IMR-90 (cell line): ENCODE results near the gene ZFAND5. TPM values are rescaled to one million over a fixed set of nuclear protein-coding genes. Genes with fewer than 3 reads are reported as not detected.

Source experiments
- ATAC-seq: fragments of 200-7000 bp; cut with Tn5 transposase; 2 replicates; pipeline ENCODE4 v1.9.1; 2020; ENCODE audit warnings: low read depth, mild to moderate bottlenecking, moderate library complexity
- BruUV-seq: library from RNA; stranded (reverse); fragments of 400-500 nt; replicated peaks from 2 replicates; lab custom pipeline; 2021; lab: Mats Ljungman, UMichigan
- CTCF ChIA-PET: fragments of 300-600 bp; formaldehyde crosslinking; extraction: SDS; loops from one replicate; lab custom pipeline; 2021; ENCODE audit warnings: antibody characterized with exemption; lab: Yijun Ruan, JAX
- POLR2A ChIA-PET: fragments of 300-600 bp; sonication (Branson Sonifier 250); formaldehyde crosslinking; loops from one replicate; lab custom pipeline; 2022; ENCODE audit warnings: antibody characterized with exemption; ENCODE audit not compliant: unreplicated experiment; lab: Charles Lee
- DNase-seq: peaks from one replicate; pipeline ENCODE4 v3.0.0; 2013
- H2AFZ ChIP-seq: replicated peaks from 2 replicates; pipeline ENCODE3; 2013; ENCODE audit warnings: low read length, mild to moderate bottlenecking; ENCODE audit not compliant: poor library complexity
- H2AK5ac ChIP-seq: 2 replicates; pipeline ENCODE4 v1.6.1; 2013; ENCODE audit warnings: low read depth, low read length, inconsistent platforms
- H2AK9ac ChIP-seq: replicated peaks from 2 replicates; pipeline ENCODE3; 2013; ENCODE audit warnings: mild to moderate bottlenecking, low read depth, low read length, moderate library complexity; ENCODE audit not compliant: poor library complexity
- H2BK120ac ChIP-seq: 2 replicates; pipeline ENCODE4 v1.6.1; 2013; ENCODE audit warnings: low read depth, low read length, inconsistent platforms
- H2BK15ac ChIP-seq: 3 replicates; pipeline ENCODE4 v1.6.1; 2013; ENCODE audit warnings: low read depth, low read length, inconsistent platforms
- H2BK20ac ChIP-seq: 2 replicates; pipeline ENCODE4 v1.6.1; 2013; ENCODE audit warnings: low read depth, mild to moderate bottlenecking, inconsistent platforms, low read length, moderate library complexity
- H2BK5ac ChIP-seq: 2 replicates; pipeline ENCODE4 v1.6.1; 2013; ENCODE audit warnings: mild to moderate bottlenecking, low read depth, low read length, inconsistent platforms; ENCODE audit not compliant: poor library complexity, severe bottlenecking
- H3K14ac ChIP-seq: replicated peaks from 2 replicates; pipeline ENCODE4 v1.6.1; 2013; ENCODE audit warnings: low read depth, low read length, inconsistent platforms
- H3K18ac ChIP-seq: 2 replicates; pipeline ENCODE4 v1.6.1; 2013; ENCODE audit warnings: low read depth, low read length, control low read depth
- H3K23ac ChIP-seq: 2 replicates; pipeline ENCODE4 v1.6.1; 2013; ENCODE audit warnings: low read depth, low read length, inconsistent platforms
- H3K27ac ChIP-seq: 2 replicates; pipeline ENCODE4 v1.5.1; 2013; ENCODE audit warnings: mild to moderate bottlenecking, control low read depth, low read length; ENCODE audit not compliant: insufficient read depth
- H3K27me3 ChIP-seq: 2 replicates; pipeline ENCODE4 v1.6.1; 2013; ENCODE audit warnings: low read length; ENCODE audit not compliant: control insufficient read depth, insufficient read depth
- H3K36me3 ChIP-seq: 2 replicates; pipeline ENCODE4 v1.6.1; 2013; ENCODE audit warnings: low read length, mixed read lengths; ENCODE audit not compliant: control insufficient read depth, insufficient read depth
- H3K4ac ChIP-seq: 2 replicates; pipeline ENCODE4 v1.6.1; 2013; ENCODE audit warnings: low read depth, low read length, inconsistent platforms
- H3K4me1 ChIP-seq: 2 replicates; pipeline ENCODE4 v1.6.1; 2013; ENCODE audit warnings: low read length, mixed read lengths; ENCODE audit not compliant: control insufficient read depth, insufficient read depth
- H3K4me2 ChIP-seq: 2 replicates; pipeline ENCODE4 v1.6.1; 2013; ENCODE audit warnings: low read depth, mild to moderate bottlenecking, control low read depth, low read length, moderate library complexity
- H3K4me3 ChIP-seq: 2 replicates; pipeline ENCODE4 v1.5.1; 2013; ENCODE audit warnings: low read depth, mild to moderate bottlenecking, control low read depth, low read length, moderate library complexity; ENCODE audit not compliant: insufficient read depth
- H3K56ac ChIP-seq: 2 replicates; pipeline ENCODE4 v1.6.1; 2013; ENCODE audit warnings: low read length, inconsistent platforms; ENCODE audit not compliant: insufficient read depth; ENCODE audit errors: extremely low read depth
- H3K79me1 ChIP-seq, 2 experiments: 2 replicates each; pipeline ENCODE4 v1.6.1; 2013; ENCODE audit warnings: low read length in 2 of 2, inconsistent platforms in 1 of 2, low read depth in 1 of 2
- H3K9ac ChIP-seq: 2 replicates; pipeline ENCODE4 v1.6.1; 2013; ENCODE audit warnings: low read depth, low read length, control low read depth
- H3K9me1 ChIP-seq: 2 replicates; pipeline ENCODE4 v1.6.1; 2013; ENCODE audit warnings: low read length, inconsistent platforms; ENCODE audit not compliant: insufficient read depth
- H3K9me3 ChIP-seq: 2 replicates; pipeline ENCODE4 v1.6.1; 2013; ENCODE audit warnings: low read length; ENCODE audit not compliant: control insufficient read depth, insufficient read depth
- H4K20me1 ChIP-seq: 2 replicates; pipeline ENCODE4 v1.6.1; 2013; ENCODE audit warnings: low read length, inconsistent platforms; ENCODE audit not compliant: insufficient read depth
- H4K5ac ChIP-seq: 2 replicates; pipeline ENCODE4 v1.6.1; 2013; ENCODE audit warnings: mild to moderate bottlenecking, low read depth, low read length, control low read depth
- H4K8ac ChIP-seq, 2 experiments: 2 replicates each; pipeline ENCODE4 v1.6.1; 2013; ENCODE audit warnings: low read depth in 2 of 2, low read length in 2 of 2, control low read depth in 1 of 2, inconsistent platforms in 1 of 2
- H4K91ac ChIP-seq: 2 replicates; pipeline ENCODE4 v1.6.1; 2013; ENCODE audit warnings: low read depth, low read length, inconsistent platforms; ENCODE audit not compliant: insufficient read depth
- BHLHE40 ChIP-seq: fragments of 150-350 bp; IDR thresholded peaks from 2 replicates; pipeline ENCODE4 v1.6.1; 2016; ENCODE audit warnings: mild to moderate bottlenecking, low read depth, low read length
- CEBPB ChIP-seq: IDR thresholded peaks from 2 replicates; pipeline ENCODE4 v1.6.1; 2012; ENCODE audit warnings: low read depth, low read length, improper control_type of control experiment
- CHD1 ChIP-seq: IDR thresholded peaks from 2 replicates; pipeline ENCODE4 v1.6.1; 2012; ENCODE audit warnings: low read depth, low read length, improper control_type of control experiment
- ELK1 ChIP-seq: fragments of 150-350 bp; IDR thresholded peaks from 2 replicates; pipeline ENCODE4 v1.6.1; 2016; ENCODE audit warnings: low read depth, mild to moderate bottlenecking, low read length, moderate library complexity, borderline replicate concordance
- FOS ChIP-seq: fragments of 150-350 bp; IDR thresholded peaks from 2 replicates; pipeline ENCODE4 v1.6.1; 2016; ENCODE audit warnings: low read depth, low read length
- MAFK ChIP-seq: IDR thresholded peaks from 2 replicates; pipeline ENCODE4 v1.6.1; 2012; ENCODE audit warnings: low read depth, low read length, improper control_type of control experiment
- MAZ ChIP-seq: IDR thresholded peaks from 2 replicates; pipeline ENCODE4 v1.6.1; 2012; ENCODE audit warnings: low read depth, mild to moderate bottlenecking, low read length, improper control_type of control experiment, moderate library complexity, borderline replicate concordance
- MXI1 ChIP-seq: IDR thresholded peaks from 2 replicates; pipeline ENCODE4 v1.6.1; 2012; ENCODE audit warnings: low read depth, mild to moderate bottlenecking, low read length, moderate library complexity, borderline replicate concordance
- NFE2L2 ChIP-seq: fragments of 150-350 bp; IDR thresholded peaks from 2 replicates; pipeline ENCODE4 v1.6.1; 2016; ENCODE audit warnings: low read depth, mild to moderate bottlenecking, low read length
- POLR2A ChIP-seq: IDR thresholded peaks from 2 replicates; pipeline ENCODE4 v1.6.1; 2012; ENCODE audit warnings: mild to moderate bottlenecking, low read depth, low read length
- RAD21 ChIP-seq: IDR thresholded peaks from 2 replicates; pipeline ENCODE4 v1.6.1; 2012; ENCODE audit warnings: low read length, improper control_type of control experiment
- RCOR1 ChIP-seq: IDR thresholded peaks from 2 replicates; pipeline ENCODE4 v1.6.1; 2012; ENCODE audit warnings: mild to moderate bottlenecking, low read length, improper control_type of control experiment; ENCODE audit not compliant: insufficient replicate concordance
- SMC3 ChIP-seq: fragments of 150-350 bp; IDR thresholded peaks from 2 replicates; pipeline ENCODE4 v1.6.1; 2016; ENCODE audit warnings: low read depth, mild to moderate bottlenecking, antibody characterized with exemption, low read length, moderate library complexity
- WGBS, 2 experiments: methylation state at CpG; one replicate each; pipeline versions ENCODE4 v1.1.5 to v1.1.7; 2013; ENCODE audit warnings: missing lambda C conversion rate in 2 of 2; ENCODE audit not compliant: insufficient read length in 1 of 2; ENCODE audit errors: extremely low coverage in 2 of 2; 5-methylcytosine and 5-hydroxymethylcytosine counted together
- dilution Hi-C: fragments of 300-500 bp; cut with HindIII; formaldehyde crosslinking; loops from one replicate; pipeline ENCODE4 v1.14.3; 2018; ENCODE audit warnings: low sequenced_read_pairs; ENCODE audit not compliant: unreplicated experiment
- in situ Hi-C: fragments of 300-500 bp; cut with MboI; formaldehyde crosslinking; loops from 3 replicates; pipeline ENCODE4 v1.14.3; 2019; ENCODE audit warnings: low sequenced_read_pairs, inconsistent platforms, mixed read lengths
- intact Hi-C: fragments of 100-400 bp; cut with micrococcal nuclease; formaldehyde crosslinking; loops from 2 replicates; pipeline ENCODE4 v1.10.0; 2022
- polyA plus RNA-seq, 3 experiments: library from polyadenylated mRNA; depleted of rRNA; stranded (reverse); fragments of >200 nt; gene quantifications; 2 replicates each; pipeline ENCODE4 v1.2.3, GENCODE V29; 2012; ENCODE audit warnings: low replicate concordance in 1 of 3
- total RNA-seq: library from RNA; depleted of rRNA; stranded (reverse); fragments of >200 nt; gene quantifications from 2 replicates; pipeline ENCODE4 v1.2.3, GENCODE V29; 2012
- TF ChIP-seq, protein P1 (sequence below): conservative IDR thresholded peaks from 2 replicates; pipeline ENCODE4 v1.5.1; 2012; ENCODE audit warnings: mild to moderate bottlenecking, low read depth, low read length, improper control_type of control experiment

ZFAND5 gene
- total and polyA plus RNA-seq, 2 of the 4 experiments (the other 2 are of a cell fraction): 35.8 to 85.2 TPM

DNA sequence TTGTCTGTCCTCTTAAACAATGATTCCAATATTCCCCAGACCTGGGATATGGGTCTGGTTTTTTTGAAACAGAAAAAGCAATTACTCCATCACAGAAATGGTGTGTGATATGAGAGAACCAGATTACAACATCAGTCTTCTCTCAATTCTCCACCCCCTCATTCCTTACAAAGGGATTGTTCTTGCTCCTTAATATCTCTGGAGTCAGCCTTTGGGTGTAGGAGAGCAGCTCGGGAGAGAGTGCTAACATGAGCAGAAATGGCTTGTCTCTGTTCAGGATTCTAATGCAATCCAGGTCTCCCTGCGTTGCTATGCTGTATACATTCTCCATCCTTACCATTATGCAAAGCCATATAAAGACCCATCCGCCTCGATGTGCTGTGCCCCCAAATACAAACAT, 32.7 kb downstream of the ZFAND5 start:
- H3K56ac ChIP-seq: no peak overlapping the region
- WGBS, 2 experiments: 69% methylated on average over 3 of the region's 4 CpGs; no CpG with 5 or more reads in 1 of the 2 experiments
- ChIA-PET CTCF (no interaction called here), POLR2A (no interaction called here)
- H3K4me2 ChIP-seq: no peak overlapping the region
- H4K8ac ChIP-seq: no peak overlapping the region
- no peaks in the 10 kb centered on the region for H3K36me3 ChIP-seq
- H2AK5ac ChIP-seq: no peak overlapping the region
- H2AK9ac ChIP-seq: no peak overlapping the region
- no peak overlapping the region for H2BK20ac ChIP-seq
- no peak for DNase-seq
- no peak overlapping the region for H3K27ac ChIP-seq
- no peak for ATAC-seq
- H3K27me3 ChIP-seq: peaks cover 5% of the 10 kb centered on the region
- no peak overlapping the region for H3K14ac ChIP-seq
- H2BK120ac ChIP-seq: no peak overlapping the region
- dilution Hi-C loops (no loop called here), intact Hi-C loops (no loop called here), in situ Hi-C loops (no loop called here)
- no peaks in the 10 kb centered on the region for H3K4me1 ChIP-seq
- no peak overlapping the region for H4K5ac ChIP-seq
- H3K4me3 ChIP-seq: no peak overlapping the region
- H2BK5ac ChIP-seq: no peak overlapping the region
- no peaks in the 10 kb centered on the region for H3K9me3 ChIP-seq
- H2BK15ac ChIP-seq: no peak overlapping the region
- no peak overlapping the region for H3K18ac ChIP-seq
- H4K20me1 ChIP-seq: no peaks in the 10 kb centered on the region
- TF ChIP-seq BHLHE40 (no peak), ELK1 (no peak), CEBPB (no peak), CHD1 (no peak), RAD21 (no peak), RCOR1 (no peak), SMC3 (no peak), MAZ (no peak), NFE2L2 (no peak), MXI1 (no peak), MAFK (no peak), POLR2A (no peak), FOS (no peak)
- TF ChIP-seq, protein P1, sequence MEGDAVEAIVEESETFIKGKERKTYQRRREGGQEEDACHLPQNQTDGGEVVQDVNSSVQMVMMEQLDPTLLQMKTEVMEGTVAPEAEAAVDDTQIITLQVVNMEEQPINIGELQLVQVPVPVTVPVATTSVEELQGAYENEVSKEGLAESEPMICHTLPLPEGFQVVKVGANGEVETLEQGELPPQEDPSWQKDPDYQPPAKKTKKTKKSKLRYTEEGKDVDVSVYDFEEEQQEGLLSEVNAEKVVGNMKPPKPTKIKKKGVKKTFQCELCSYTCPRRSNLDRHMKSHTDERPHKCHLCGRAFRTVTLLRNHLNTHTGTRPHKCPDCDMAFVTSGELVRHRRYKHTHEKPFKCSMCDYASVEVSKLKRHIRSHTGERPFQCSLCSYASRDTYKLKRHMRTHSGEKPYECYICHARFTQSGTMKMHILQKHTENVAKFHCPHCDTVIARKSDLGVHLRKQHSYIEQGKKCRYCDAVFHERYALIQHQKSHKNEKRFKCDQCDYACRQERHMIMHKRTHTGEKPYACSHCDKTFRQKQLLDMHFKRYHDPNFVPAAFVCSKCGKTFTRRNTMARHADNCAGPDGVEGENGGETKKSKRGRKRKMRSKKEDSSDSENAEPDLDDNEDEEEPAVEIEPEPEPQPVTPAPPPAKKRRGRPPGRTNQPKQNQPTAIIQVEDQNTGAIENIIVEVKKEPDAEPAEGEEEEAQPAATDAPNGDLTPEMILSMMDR: no peak
- H3K4ac ChIP-seq: no peak overlapping the region
- H3K23ac ChIP-seq: no peak overlapping the region
- no peak overlapping the region for H2AFZ ChIP-seq
- no peaks in the 10 kb centered on the region for H3K9me1 ChIP-seq
- H4K91ac ChIP-seq: no peak overlapping the region
- BruUV-seq: no TSS peak
- no peak overlapping the region for H3K9ac ChIP-seq
- no peaks in the 10 kb centered on the region for H3K79me1 ChIP-seq
